ENCODE results near the gene TMEM52.

TMEM52 gene

GRCh38 chr1:1927751-1928150 is 8.7 kb upstream of the TMEM52 start:
- POLR2A ChIA-PET: no interaction called here
- no peak overlapping the region for H3K27ac ChIP-seq (ENCODE audit: extremely low read depth, low read depth, low read length)
- no peak overlapping the region for H3K4me3 ChIP-seq (ENCODE audit: low read depth, low read length)
- CTCF ChIA-PET: no interaction called here
- no peak for TF ChIP-seq ZNF561 (tag by site-specific recombination; IDR thresholded peaks at IDR 0.05; ENCODE audit: borderline replicate concordance)
- TF ChIP-seq RBAK (tag by site-specific recombination; IDR thresholded peaks at IDR 0.05): no peak
- TF ChIP-seq ZNF341 (tag by site-specific recombination; IDR thresholded peaks at IDR 0.05; ENCODE audit: low read depth): no peak
- TF ChIP-seq ZNF223 (tag by site-specific recombination; IDR thresholded peaks at IDR 0.05): no peak
- no peak for TF ChIP-seq ZNF837 (tag by site-specific recombination; IDR thresholded peaks at IDR 0.05)
- TF ChIP-seq BCL11B (tag by site-specific recombination; IDR thresholded peaks at IDR 0.05; ENCODE audit: low read depth): no peak
- no peak for TF ChIP-seq ZNF24 (tag by site-specific recombination; IDR thresholded peaks at IDR 0.05)
- TF ChIP-seq ZNF530 (tag by site-specific recombination; IDR thresholded peaks at IDR 0.05; ENCODE audit: low read depth): no peak
- TF ChIP-seq GLIS1 (tag by site-specific recombination; IDR thresholded peaks at IDR 0.05): no peak
- no peak for TF ChIP-seq ZNF510 (tag by site-specific recombination; IDR thresholded peaks at IDR 0.05; ENCODE audit: insufficient replicate concordance)
- TF ChIP-seq ZSCAN5A (tag by site-specific recombination; IDR thresholded peaks at IDR 0.05): no peak
- TF ChIP-seq ZNF776 (tag by site-specific recombination; IDR thresholded peaks at IDR 0.05; ENCODE audit: borderline replicate concordance): no peak
- no peak for TF ChIP-seq PRDM6 (tag by site-specific recombination; IDR thresholded peaks at IDR 0.05)
- no peaks in the 10 kb centered on the region for H3K4me1 ChIP-seq (ENCODE audit: control insufficient read depth, insufficient read depth, low read length)
- H3K9me3 ChIP-seq (ENCODE audit: control insufficient read depth, insufficient read depth, low read depth, low read length): no peaks in the 10 kb centered on the region
- no peaks in the 10 kb centered on the region for H3K36me3 ChIP-seq (ENCODE audit: control insufficient read depth in 2 of 2, insufficient read depth in 1 of 2, low read length in 2 of 2)

GRCh38 chr1:1926886-1927660 is 8.0 kb upstream of the TMEM52 start:
- Histone ChIP-seq H3K36me3 (ENCODE audit: control insufficient read depth in 2 of 2, insufficient read depth in 1 of 2, low read length in 2 of 2) (no peaks in the 10 kb centered on the region), H3K27ac (ENCODE audit: extremely low read depth, low read depth, low read length) (no peak overlapping the region), H3K4me1 (ENCODE audit: control insufficient read depth, insufficient read depth, low read length) (no peaks in the 10 kb centered on the region), H3K9me3 (ENCODE audit: control insufficient read depth, insufficient read depth, low read depth, low read length) (no peaks in the 10 kb centered on the region), H3K4me3 (ENCODE audit: low read depth, low read length) (no peak overlapping the region)
- no peak for TF ChIP-seq PRDM6 (tag by site-specific recombination; IDR thresholded peaks at IDR 0.05)
- no peak for TF ChIP-seq ZNF837 (tag by site-specific recombination; IDR thresholded peaks at IDR 0.05)
- TF ChIP-seq MEIS1 (CRISPR knock-in tag; IDR thresholded peaks at IDR 0.05; ENCODE audit: borderline replicate concordance): no peak
- TF ChIP-seq ZNF629 (tag by site-specific recombination; IDR thresholded peaks at IDR 0.05): no peak
- no peak for TF ChIP-seq ATF2 (tag by site-specific recombination; IDR thresholded peaks at IDR 0.05; ENCODE audit: low read depth)
- TF ChIP-seq ZNF561 (tag by site-specific recombination; IDR thresholded peaks at IDR 0.05; ENCODE audit: borderline replicate concordance): no peak
- TF ChIP-seq ZNF324 (tag by site-specific recombination; IDR thresholded peaks at IDR 0.05): no peak
- no peak for TF ChIP-seq GLI4 (tag by site-specific recombination; IDR thresholded peaks at IDR 0.05)
- POLR2A ChIA-PET: no interaction called here
- CTCF ChIA-PET: no interaction called here
